GM15510 (cell line): Measurements from ENCODE around the gene B4GAT1.

ENCODE experiments used
- POLR2A ChIP-seq: IDR thresholded peaks from 3 replicates; pipeline ENCODE4 v1.6.1; 2011; ENCODE audit warnings: borderline replicate concordance; ENCODE audit not compliant: insufficient read length; ENCODE audit errors: extremely low read depth

Gene B4GAT1

DNA sequence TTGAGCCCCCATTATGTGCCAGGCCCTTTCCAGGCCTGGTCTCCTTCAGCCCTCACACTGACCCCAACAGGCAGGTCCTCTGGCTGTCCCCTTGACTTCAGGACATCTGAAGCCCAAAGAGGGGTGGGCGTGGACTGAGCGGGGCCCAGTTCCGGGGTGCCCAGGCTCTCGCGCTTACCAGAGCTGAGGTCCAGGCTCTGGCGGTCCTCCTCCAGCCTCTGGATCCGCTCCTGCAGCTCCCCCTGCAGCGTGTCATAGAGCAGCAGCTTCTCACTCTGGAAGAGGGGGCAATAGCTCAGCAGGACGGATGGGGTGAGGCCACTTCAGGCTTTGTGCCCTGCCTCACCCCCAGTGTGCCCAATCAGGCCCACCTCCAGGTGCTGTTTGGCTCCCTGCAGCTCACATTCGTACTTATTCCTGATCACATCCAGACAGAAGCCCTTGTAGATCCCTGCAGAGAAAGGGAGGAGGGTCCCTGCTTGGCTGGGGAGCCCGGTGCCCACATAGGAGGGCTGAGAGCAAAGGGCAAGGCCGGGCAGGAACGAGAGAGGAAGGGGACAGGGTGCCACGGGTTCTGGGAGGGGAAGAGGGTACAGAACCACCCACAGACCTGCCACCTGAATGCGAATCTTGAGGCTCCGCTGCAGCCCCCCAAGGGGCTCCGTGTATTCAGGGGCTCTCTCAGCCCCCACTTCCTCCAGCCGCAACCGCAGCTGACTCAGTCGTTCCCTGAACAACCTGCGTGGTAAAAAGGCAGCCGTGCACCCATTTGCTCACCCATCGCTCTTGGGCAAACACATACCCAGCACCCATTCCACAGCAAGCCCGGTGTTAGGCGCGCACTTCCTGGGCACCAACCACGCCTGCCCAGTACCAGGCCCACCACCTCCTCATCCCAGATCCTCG, 6.6 kb downstream of the B4GAT1 start:
- TF ChIP-seq POLR2A: no peak

DNA sequence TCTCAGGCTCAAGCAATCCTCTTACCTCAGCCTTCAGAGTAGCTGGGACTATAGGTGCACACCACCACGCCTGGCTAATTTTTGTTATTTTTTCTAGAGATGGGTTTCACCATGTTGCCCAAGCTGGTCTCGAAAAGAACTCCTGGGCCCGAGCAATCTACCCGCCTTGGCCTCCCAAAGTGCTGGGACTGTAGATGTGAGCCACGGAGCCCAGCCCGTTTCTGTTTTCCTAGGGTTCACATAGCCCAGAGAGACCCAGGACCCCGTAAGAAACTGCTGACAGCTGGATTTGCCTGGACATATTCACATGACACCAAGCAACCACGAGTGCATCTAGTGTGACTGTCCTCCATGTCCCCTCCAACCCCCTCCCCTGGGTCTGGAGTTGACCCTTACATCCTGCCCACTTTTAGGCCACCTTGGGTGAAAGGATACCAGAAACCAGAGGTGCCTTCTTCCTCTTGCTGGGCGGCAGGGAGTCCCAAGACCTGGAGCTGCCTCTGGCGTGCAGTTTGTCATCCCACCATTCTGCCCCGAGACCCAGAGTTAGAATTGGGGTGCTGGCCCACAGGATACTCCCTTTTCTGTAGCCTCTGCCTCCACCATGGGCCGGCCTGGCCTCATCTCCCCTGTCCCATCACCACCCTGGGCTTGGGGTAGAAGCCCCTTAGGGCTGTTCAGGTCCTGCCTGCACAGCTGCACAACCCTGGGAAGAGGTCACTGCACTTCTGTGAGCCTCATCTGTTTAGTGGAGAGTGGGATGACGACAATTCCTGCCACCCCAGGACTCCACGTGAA, 7.5 kb downstream of the B4GAT1 start:
- TF ChIP-seq POLR2A: no peak

DNA sequence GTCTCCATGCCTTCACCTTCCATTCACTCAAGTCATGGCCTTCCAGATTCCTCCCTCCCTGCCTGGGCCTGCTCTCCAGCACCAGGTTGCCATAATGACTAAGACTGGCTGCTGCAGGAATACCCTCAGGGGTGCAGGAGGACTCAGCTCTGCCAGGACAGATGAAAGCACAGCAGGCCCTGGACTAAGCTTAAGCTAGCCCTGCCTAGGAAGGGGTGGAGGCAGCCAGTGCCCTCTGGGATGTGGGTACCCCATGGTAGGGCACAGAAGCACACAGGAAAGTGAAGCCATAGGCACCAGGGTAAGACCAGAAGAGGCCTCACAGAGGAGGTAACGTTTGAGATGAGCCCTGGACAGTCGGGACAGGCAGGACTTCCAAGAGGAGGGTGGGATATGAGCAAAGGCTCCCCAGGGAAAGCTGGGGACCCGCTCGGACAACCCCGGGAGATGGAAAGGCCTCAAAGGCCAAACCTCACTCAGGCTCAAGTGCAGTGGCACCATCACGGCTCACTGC, 8.2 kb downstream of the B4GAT1 start:
- no peak for TF ChIP-seq POLR2A

DNA sequence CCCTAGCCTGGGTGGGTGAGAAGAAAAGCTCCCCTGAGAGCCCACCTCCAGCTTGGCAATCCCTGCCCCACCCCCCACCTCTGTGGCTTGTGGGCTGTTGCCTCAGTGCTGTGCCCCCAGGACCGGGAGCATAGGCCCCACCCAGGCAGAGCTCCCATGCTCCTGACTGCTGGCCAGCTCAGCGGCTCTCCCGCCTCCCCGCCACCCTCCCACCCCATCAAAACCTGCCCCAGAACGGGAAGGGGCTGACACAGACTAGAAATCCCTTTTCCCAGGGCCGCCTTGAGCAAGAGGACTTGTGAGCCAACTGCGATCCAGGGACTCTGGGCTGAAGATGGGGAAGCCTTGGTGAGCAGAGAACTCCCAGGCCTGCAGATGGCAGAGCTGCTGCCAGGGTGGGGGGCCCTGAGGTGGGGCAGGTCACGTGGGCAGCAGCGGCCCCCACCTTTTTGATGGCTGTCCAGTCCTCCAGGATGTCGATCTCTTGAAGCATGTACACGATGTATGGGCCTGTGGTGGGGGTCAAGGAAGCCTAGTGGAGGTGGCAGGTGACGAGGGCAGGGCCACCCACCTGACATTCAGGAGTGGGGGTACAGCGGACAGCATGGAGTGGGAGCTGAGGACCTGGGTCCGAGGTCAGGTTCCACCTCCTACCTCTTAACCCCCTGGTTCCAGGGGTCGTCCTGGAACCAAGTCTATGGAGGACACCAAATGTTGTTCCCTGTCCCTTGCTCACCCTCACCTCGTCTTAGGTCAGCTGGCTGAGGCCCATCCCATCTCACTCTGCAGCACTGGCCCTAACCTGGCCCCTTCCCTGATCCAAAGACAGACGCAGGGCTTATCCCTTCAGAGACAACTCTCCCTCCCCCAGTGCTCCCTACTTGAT, 8.9 kb downstream of the B4GAT1 start:
- TF ChIP-seq POLR2A: no peak

DNA sequence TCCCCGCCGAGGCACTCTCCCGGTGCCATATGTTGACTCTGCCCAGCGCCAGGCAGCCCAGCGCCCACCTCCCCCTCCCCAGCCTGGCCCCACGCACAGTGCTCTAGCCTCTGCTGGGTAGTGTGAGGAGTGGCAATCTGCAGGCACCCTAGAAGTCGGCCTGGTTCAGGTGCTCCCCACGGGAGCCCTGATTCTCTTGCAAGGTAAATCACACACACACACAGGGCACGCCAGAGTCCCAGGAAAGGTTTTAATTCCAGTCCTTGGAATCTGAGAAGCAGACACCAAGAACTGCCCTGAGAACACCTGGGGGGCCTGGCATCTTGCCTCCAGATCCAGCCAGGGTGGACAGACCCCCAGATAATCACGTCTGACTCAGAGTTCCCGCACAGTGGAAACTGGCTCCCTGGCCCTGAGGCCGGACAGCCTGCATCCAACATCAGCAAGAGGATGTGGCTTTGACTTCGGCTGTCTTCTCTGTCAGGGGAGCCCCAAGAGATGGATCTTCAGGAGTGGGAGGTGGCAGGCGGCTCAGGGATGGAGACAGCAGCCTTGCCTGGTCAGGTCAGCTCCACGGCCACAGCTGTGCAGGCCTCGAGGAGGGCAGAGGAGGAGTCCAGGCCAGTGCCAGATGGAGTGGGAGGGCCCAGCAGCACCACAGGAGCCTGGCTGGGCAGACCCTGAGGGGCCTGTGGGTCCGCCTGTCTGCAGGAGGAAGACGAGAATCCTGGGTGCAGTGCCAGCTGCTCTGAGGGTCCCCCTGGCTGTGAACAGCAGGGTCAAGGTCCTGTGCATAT, 10.1 kb downstream of the B4GAT1 start:
- TF ChIP-seq POLR2A: no peak

DNA sequence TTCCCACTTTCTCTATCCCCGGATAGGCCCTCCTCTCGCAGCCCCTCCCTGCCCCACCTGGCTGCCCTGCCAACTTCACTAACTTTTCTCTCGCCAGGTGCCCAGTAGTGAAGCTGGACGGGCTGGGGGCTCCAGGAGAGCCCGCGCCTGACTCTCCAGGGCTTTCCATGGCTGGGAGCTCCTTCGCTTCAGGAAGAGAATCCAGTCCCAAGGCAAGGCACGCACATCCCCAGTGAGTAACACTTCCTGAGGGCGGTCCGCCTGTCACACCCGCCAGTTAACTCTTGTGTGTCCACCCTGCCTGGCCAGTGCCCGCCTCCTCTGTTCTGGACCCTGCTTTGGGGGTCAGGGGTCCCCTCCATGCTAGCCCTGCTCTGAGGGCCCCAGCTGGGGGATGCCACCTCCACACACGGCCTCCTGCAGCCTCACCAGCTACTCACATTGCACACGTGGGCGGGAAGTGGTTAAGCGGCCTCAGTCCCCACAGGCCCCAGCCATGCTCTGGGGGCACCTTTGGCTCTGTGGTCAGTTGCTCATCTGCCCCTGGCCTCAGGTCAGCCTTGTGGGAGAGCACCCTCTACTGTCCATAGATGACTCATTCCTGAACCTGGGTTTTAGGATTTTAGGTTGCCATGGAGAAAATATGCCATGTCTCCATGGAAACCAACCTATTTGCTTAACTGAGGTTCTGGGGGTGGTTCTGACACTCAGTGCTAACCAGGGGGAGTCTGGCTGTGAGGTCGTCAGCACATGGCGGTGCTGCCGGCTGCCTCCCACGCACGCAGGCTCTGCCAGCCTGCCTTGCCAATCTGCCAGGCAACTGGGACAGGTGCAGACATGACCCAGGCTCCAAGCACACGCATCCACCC, 11.0 kb downstream of the B4GAT1 start, which contains the start of gene RIN1:
RIN1 (minus strand) TSS at position 201 of the 869 bp plus-strand sequence; CDS start at position 169, 32 bp downstream.
- no peak for TF ChIP-seq POLR2A

DNA sequence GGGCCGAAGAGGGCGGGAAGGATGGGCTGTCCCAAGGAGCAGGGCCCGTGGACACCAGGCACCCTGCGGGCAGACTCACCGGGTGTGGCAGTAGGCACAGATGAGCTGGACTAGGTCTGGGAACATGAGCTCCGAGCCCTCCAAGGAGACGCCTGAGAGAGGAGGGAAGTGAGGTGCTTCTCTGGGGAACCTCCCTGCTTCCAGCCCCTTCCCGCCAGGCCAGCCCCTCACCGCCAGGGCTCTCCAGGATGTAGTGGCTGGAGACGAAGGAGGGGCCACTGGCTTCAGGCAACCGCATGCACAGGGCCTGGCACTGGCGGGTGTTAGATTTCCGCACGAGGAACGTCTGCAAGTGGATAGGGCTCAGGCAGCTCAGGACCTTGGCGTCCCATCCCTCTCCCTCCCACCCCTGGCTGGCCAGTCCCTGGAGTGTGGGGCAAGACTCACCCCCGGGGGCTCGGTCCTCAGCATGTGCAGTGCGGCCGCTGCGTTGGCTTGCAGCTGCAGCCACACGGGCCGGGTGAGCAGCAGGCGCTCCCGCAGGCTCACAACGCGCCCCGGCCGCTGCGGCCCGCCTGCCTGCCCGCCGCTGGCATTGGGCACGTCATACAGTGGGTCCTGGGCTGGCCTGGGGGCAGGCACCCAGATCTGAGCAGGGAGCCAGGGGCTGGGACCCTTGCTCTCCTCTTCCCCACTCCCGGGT, 11.7 kb downstream of the B4GAT1 start:
- no peak for TF ChIP-seq POLR2A

DNA sequence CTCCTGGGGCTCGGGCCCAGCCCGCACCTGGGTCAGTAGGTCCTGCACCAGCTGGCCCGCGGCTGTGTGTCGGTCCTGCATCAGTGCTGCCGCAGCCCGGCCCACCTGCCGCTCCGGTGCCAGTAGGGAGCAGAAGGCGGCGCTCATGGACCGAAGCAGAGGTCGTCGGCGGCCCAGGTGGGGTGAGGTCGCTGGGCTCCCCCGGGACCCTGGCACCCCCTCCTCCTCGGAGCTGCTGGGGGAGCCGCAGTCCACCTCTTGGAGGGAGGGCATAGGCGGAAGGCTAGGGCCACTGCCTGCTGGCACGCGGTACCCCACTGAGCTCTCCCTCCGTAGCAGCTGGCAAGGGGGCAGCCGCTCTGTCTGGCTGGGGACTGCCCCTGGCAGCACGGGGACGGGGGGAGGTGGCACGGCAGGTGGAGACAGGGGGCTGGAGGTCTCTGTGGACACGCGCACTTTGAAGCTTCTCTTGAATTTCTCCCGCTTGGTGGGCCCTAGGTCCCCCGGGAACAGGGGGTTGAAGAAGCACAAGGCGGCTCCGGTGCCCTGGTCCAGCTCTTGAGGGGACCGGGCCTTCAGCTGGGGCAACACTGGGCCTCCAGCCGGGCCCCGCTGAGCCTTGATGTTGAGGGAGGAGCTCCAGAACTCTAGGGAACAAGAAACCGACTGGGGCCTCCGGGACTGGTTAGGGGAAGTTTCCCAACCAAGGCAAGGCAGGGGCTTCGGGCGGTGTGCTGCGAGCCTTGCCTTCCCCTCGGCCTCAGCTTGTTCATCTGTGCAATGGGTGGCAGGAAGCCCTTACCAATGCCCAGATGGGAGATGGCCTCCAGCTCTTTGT, 12.6 kb downstream of the B4GAT1 start:
- TF ChIP-seq POLR2A: no peak

DNA sequence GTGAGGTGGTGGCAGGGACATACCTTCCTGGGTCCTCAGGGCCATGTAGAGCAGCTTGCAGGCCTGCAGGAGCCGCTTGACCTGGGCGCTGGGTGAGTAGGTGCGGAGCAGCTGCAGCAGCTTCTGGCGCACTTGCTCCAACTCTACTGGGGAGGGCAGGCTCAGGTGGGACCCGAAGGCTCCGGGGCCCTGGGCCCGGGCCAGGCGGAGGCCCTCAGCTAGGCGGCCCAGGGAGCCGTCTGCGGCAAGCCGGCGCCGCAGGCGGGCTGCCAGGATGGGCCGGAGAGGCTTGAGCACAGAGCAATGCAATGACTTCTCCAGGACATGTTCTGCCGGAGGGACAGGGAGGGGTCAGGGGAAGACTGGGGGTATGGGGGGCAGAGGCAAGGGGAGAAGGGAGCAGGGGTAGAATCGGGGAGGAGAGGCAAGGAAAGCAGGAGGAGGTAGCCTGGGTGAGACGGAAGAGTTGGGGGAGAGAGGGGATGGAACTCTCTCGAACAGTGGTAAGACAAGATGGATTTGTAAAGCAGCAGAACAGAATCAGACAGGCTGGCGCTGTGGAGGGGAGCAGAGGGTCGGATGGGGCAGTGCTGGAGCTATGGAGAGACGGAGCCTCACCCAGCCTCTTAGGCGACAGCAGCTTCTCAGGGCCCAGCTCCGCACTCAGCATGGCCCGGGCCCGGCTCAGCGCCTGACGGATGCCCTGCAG, 13.4 kb downstream of the B4GAT1 start:
- no peak for TF ChIP-seq POLR2A

DNA sequence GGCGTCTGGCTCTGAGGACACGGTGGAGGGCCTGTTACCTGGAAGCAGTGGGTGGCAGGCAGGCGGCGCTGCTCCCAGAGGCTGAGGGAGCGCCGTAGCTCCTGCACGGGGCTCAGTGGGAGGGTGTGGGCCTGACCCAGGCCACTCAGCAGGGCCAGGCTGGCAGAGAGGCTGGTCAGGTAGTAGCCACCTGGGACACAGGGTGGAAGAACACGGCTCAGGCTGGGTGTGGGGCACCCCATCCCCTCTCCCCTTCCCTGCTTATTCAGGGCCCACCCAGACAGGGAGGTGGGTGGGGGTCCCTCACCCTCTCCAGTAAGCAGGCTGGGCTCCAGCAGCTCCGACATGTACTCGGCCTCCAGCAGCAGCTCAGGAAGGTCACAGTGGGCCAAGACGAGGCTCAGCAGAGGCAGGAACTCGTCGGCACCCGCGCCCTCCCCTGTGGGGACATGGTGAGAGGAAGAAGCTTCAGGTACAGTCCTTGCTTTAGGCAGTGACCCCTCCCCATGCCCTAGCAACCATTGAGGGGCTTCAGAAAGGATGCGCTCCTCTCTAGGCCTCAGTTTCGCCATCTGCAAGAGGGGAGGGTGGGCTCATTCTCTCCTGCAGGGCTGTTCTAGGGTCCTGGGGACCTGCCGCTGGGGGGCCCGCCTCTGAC, 14.1 kb downstream of the B4GAT1 start:
- TF ChIP-seq POLR2A: no peak
